Effector memory CD8-positive, alpha-beta T cell (primary cell): Measurements from ENCODE around the gene FILIP1.

Source experiments
- ATAC-seq: fragments of 150-1000 bp; cut with Tn5 transposase; replicated peaks from 2 replicates; pipeline ENCODE4 v1.10.0; 2021; ENCODE audit warnings: mild to moderate bottlenecking, moderate library complexity
- DNase-seq, 3 experiments: peaks; one replicate each; pipeline ENCODE4 v3.0.0; 2021
- H3K27ac Mint-ChIP-seq, 2 donors: one replicate each; pipeline ENCODE4 v1.8.0; 2022; ENCODE audit warnings: mild to moderate bottlenecking in 2 of 2, mixed read lengths in 2 of 2, moderate library complexity in 2 of 2
- H3K27me3 Mint-ChIP-seq, 2 donors: one replicate each; pipeline ENCODE4 v1.8.0; 2022; ENCODE audit warnings: mixed read lengths in 2 of 2
- H3K36me3 Mint-ChIP-seq: one replicate; pipeline ENCODE4 v1.8.0; 2022; ENCODE audit warnings: mild to moderate bottlenecking, moderate library complexity, mixed read lengths; ENCODE audit not compliant: insufficient read depth
- H3K4me1 Mint-ChIP-seq, 2 donors: one replicate each; pipeline ENCODE4 v1.8.0; 2022; ENCODE audit warnings: low read depth in 2 of 2, mixed read lengths in 2 of 2
- H3K4me3 Mint-ChIP-seq, 2 donors: one replicate each; pipeline ENCODE4 v1.8.0; 2022; ENCODE audit warnings: mild to moderate bottlenecking in 2 of 2, mixed read lengths in 2 of 2, moderate library complexity in 2 of 2
- H3K9me3 Mint-ChIP-seq, 2 donors: one replicate each; pipeline ENCODE4 v1.8.0; 2022; ENCODE audit warnings: mixed read lengths in 2 of 2

FILIP1 gene

GRCh38 chr6:75337835-75338580 lies 155.6 kb downstream of the FILIP1 start:
- DNase-seq: no peak
- Mint-ChIP-seq H3K4me3 (no peak overlapping the region), H3K27me3 (peaks cover 8 to 20% of the 10 kb centered on the region in 2 donors), H3K36me3 (no peaks in the 10 kb centered on the region), H3K4me1 (no peaks in the 10 kb centered on the region), H3K9me3 (no peaks in the 10 kb centered on the region), H3K27ac (no peak overlapping the region)
- ATAC-seq: no peak

- Mint-ChIP-seq H3K4me3 (no peak overlapping the region), H3K9me3 (no peaks in the 10 kb centered on the region), H3K36me3 (no peaks in the 10 kb centered on the region), H3K27ac (no peak overlapping the region), H3K27me3 (peaks cover 8 to 26% of the 10 kb centered on the region in 2 donors), H3K4me1 (no peaks in the 10 kb centered on the region)
- no peak for DNase-seq
- no peak for ATAC-seq
Measured at GRCh38 chr6:75334266-75335040, 159.1 kb downstream of the FILIP1 start.

DNA sequence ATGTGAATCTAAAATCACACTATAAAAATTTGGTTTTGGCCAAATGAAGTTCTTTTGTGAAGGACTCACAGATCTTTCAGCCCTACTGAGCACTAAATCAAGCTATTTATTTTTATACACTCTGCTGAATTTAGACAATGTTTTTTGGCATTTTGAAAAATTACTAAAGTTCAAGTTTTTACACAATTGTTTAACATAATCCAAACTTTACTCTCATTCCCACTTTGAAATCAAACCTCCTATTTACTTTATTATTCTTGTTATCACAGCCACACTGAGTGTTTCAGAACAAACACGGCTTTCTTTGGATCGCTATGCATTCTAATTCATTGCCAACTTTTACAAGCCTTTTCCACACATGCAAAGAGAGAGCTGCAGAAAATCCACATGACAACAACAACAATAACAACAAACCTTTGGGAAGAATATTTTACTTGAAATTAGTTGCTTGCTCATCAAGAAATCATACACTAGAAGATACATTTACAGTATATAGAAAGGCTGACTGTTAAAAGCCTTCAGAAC lies 159.9 kb downstream of the FILIP1 start:
- Mint-ChIP-seq H3K27ac (no peak overlapping the region), H3K27me3 (peaks cover 11 to 33% of the 10 kb centered on the region in 2 donors), H3K4me1 (no peaks in the 10 kb centered on the region), H3K36me3 (no peaks in the 10 kb centered on the region), H3K4me3 (no peak overlapping the region), H3K9me3 (no peaks in the 10 kb centered on the region)
- ATAC-seq: no peak
- DNase-seq: no peak

GRCh38 chr6:75331151-75331550 lies 162.4 kb downstream of the FILIP1 start:
- Mint-ChIP-seq H3K36me3 (no peaks in the 10 kb centered on the region), H3K4me1 (no peaks in the 10 kb centered on the region), H3K9me3 (no peaks in the 10 kb centered on the region), H3K27me3 (peaks cover 11 to 29% of the 10 kb centered on the region in 2 donors), H3K4me3 (no peak overlapping the region), H3K27ac (no peak overlapping the region)
- ATAC-seq (no peak), DNase-seq (no peak)

DNA sequence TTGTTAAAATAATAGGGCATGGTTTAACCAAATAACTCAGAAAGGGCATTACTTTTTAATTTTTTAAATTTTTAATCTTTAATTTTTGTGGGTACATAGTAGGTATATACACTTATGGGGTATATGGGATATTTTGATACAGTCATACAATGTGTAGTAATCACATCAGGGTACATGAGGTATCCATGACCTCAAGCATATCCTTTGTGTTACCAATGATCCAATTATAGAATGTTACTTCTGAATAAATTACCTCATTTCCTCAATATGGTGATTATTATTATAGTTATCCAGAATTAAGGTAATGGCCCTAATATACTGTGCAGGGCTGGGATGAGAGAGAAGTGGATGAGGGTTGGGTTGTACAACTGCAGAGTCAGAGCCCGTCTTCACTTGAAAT lies 163.9 kb downstream of the FILIP1 start:
- no peak for DNase-seq
- Mint-ChIP-seq H3K36me3 (no peaks in the 10 kb centered on the region), H3K4me1 (no peaks in the 10 kb centered on the region), H3K27ac (no peak overlapping the region), H3K9me3 (no peaks in the 10 kb centered on the region), H3K4me3 (no peak overlapping the region), H3K27me3 (peaks cover 22 to 27% of the 10 kb centered on the region in 2 donors)
- no peak for ATAC-seq

DNA sequence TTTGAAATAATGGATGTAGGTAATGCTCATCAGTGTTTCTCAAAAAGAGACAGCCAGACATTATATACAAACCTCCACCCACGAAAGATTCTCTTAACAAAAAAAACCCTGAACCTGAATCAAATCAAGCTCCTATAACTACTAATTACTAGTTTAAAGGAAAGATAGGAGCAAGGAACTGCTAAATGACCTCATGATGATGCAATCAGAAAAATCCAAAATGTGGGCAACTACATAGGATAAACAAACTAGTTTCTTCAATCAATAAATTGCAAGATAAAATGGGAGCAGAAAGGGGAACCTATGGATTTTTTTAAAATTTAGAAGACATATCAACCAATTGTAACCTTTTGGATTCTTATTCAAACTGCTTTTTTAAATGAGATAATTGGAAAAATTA lies 165.8 kb downstream of the FILIP1 start:
- ATAC-seq: no peak
- Mint-ChIP-seq H3K27ac (no peak overlapping the region), H3K4me3 (no peak overlapping the region), H3K36me3 (no peaks in the 10 kb centered on the region), H3K4me1 (no peaks in the 10 kb centered on the region), H3K9me3 (no peaks in the 10 kb centered on the region), H3K27me3 (peaks cover 23 to 28% of the 10 kb centered on the region in 2 donors)
- no peak for DNase-seq

GRCh38 chr6:75326557-75327258 lies 166.9 kb downstream of the FILIP1 start:
- no peak overlapping the region for H3K27ac Mint-ChIP-seq
- no peak for DNase-seq
- ATAC-seq: no peak
- peaks cover 13 to 28% of the 10 kb centered on the region in 2 donors for H3K27me3 Mint-ChIP-seq
- H3K4me3 Mint-ChIP-seq: no peak overlapping the region
- H3K36me3 Mint-ChIP-seq: no peaks in the 10 kb centered on the region
- H3K9me3 Mint-ChIP-seq: no peaks in the 10 kb centered on the region
- H3K4me1 Mint-ChIP-seq: no peaks in the 10 kb centered on the region

DNA sequence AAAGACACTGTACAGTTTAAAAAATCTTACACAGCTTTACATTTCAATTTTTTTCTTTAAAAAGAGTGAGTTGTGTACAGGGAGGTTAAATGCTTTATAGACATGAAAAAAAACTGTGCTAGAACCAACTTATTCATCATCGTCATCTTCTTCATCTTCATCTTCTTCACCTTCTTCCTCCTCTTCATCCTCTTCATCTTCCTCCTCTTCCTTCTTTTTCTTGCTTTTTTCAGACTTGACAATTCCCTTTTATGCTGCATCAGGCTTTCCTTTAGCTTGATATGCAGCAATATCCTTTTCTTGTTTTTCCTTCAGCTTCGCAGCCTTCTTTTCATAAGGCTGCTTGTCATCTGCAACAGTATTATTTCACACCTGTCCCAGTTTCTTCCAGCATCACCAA lies 174.7 kb downstream of the FILIP1 start:
- no peak for ATAC-seq
- no peaks in the 10 kb centered on the region for H3K4me1 Mint-ChIP-seq

GRCh38 chr6:75317503-75318206 lies 175.9 kb downstream of the FILIP1 start:
- DNase-seq: no peak

More for the DNA sequence above, 174.7 kb downstream of the FILIP1 start:
- Mint-ChIP-seq H3K27ac (no peak overlapping the region), H3K27me3 (peaks cover 25 to 28% of the 10 kb centered on the region in 2 donors), H3K4me3 (no peak overlapping the region), H3K36me3 (no peaks in the 10 kb centered on the region), H3K9me3 (no peaks in the 10 kb centered on the region)
- DNase-seq: no peak

DNA sequence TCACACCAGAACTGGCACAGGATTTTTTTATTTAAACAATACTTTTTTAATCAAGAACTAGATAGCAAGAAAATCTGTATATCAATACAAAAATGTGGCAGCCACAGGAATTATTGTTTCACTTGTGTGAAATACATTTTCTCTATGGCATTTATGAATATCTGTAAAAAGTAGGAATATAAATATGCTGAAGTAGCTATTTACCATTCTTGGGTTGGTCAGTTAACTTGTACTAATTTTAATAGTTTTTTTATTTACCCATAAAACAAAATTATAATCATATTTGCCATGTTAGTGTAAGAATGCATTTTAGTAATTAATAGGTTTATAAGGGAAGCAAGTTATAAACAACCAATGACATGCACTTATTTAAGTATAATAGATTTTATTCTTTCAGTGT lies 177.6 kb downstream of the FILIP1 start:
- Mint-ChIP-seq H3K4me1 (no peaks in the 10 kb centered on the region), H3K9me3 (no peaks in the 10 kb centered on the region), H3K27me3 (peaks cover 45 to 47% of the 10 kb centered on the region in 2 donors), H3K36me3 (no peaks in the 10 kb centered on the region), H3K4me3 (no peak overlapping the region), H3K27ac (no peak overlapping the region)
- DNase-seq (no peak), ATAC-seq (no peak)

More at GRCh38 chr6:75317503-75318206, 175.9 kb downstream of the FILIP1 start:
- no peak overlapping the region for H3K4me3 Mint-ChIP-seq
- H3K4me1 Mint-ChIP-seq: no peaks in the 10 kb centered on the region
- H3K36me3 Mint-ChIP-seq: no peaks in the 10 kb centered on the region
- no peak for ATAC-seq
- no peak overlapping the region for H3K27ac Mint-ChIP-seq
- H3K9me3 Mint-ChIP-seq: no peaks in the 10 kb centered on the region
- H3K27me3 Mint-ChIP-seq: peaks cover 36 to 39% of the 10 kb centered on the region in 2 donors

GRCh38 chr6:75308250-75308988 lies 185.2 kb downstream of the FILIP1 start:
- no peak for ATAC-seq
- Mint-ChIP-seq H3K9me3 (no peaks in the 10 kb centered on the region), H3K36me3 (no peaks in the 10 kb centered on the region), H3K4me1 (no peaks in the 10 kb centered on the region), H3K27me3 (peaks cover 15 to 25% of the 10 kb centered on the region in 2 donors), H3K27ac (no peak overlapping the region), H3K4me3 (no peak overlapping the region)
- DNase-seq: no peak

- DNase-seq: no peak
- Mint-ChIP-seq H3K36me3 (no peaks in the 10 kb centered on the region), H3K4me1 (no peaks in the 10 kb centered on the region)
Measured at GRCh38 chr6:75307364-75308004, 186.1 kb downstream of the FILIP1 start.

More at GRCh38 chr6:75307364-75308004, 186.1 kb downstream of the FILIP1 start:
- no peak for ATAC-seq
- no peak overlapping the region for H3K4me3 Mint-ChIP-seq
- H3K9me3 Mint-ChIP-seq: no peaks in the 10 kb centered on the region
- no peak overlapping the region for H3K27ac Mint-ChIP-seq
- peaks cover 7 to 17% of the 10 kb centered on the region in 2 donors for H3K27me3 Mint-ChIP-seq
